IPS DF 4.7 (cell line): ENCODE results near the gene CPZ.
"Not testable (repeated sequence)": the region's sequence is repeated elsewhere in the genome, so short reads cannot be mapped to it uniquely, and the experiment has no call there.

Source experiments
- DNase-seq: peaks from one replicate; pipeline ENCODE4 v3.0.0-alpha.2; 2013; ENCODE audit warnings: low spot score; ENCODE audit errors: extremely low read depth

The CPZ gene

GRCh38 chr4:8608714-8609391 lies 16.3 kb downstream of the CPZ start:
- DNase-seq = no peak

DNA sequence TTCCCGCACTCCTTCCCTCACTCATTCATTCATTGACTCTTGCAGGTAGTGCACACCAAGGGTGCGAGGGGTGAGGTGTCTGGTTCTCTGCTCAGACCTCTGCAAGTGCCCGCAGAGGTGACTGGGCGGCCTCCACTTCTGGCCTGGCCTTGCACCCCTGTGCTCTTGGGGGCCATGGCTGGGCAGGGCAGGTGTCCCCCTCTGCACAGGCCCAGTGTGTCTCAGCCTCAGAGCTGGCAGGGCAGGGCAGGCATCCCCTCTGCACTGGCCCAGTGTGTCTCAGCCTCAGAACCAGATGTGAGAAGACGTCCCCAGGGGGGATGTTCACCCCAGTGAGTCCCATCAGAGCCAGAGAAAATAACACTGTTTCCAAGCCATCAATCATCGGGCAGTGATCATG lies 16.8 kb downstream of the CPZ start:
- no peak for DNase-seq

- DNase-seq = no peak
Measured at GRCh38 chr4:8609824-8610350, 17.3 kb downstream of the CPZ start.

DNA sequence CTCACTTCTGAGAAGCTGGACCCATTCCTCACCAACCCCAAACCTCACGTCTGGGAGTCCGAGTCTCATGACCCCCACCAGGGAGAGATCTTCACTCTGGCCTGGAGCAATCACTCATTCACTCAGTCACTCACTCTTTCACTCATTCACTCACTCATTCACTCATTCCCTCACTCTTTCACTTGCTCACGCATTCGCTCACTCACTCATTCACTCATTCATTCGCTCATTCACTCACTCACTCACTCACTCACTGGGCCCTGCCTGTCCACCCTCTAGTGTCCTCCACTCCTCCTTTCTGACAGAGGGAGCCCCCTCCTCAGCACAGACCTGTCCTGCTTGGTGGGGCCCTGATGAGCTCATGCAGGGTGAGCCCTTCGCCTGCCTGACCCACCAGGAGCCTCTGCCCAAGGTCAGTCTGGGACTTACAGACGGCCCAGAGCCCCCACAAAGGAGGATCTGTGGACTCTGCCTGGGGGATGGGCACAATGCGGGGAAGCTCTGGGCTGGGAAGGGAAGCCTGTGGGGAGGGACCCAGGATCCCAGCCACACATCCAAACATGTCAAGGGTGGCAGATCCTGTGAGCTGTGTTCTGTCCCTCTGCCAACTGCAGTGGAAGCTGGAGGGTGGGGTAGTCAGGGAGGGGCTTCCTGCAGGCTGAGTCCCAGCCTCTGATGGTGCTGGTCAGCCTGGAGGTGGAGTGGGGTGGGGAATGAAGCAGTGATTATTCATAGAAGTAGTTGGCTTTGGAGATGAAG lies 18.5 kb downstream of the CPZ start:
- DNase-seq = no peak

- no peak for DNase-seq
Measured at GRCh38 chr4:8612646-8613045, 20.1 kb downstream of the CPZ start.

DNA sequence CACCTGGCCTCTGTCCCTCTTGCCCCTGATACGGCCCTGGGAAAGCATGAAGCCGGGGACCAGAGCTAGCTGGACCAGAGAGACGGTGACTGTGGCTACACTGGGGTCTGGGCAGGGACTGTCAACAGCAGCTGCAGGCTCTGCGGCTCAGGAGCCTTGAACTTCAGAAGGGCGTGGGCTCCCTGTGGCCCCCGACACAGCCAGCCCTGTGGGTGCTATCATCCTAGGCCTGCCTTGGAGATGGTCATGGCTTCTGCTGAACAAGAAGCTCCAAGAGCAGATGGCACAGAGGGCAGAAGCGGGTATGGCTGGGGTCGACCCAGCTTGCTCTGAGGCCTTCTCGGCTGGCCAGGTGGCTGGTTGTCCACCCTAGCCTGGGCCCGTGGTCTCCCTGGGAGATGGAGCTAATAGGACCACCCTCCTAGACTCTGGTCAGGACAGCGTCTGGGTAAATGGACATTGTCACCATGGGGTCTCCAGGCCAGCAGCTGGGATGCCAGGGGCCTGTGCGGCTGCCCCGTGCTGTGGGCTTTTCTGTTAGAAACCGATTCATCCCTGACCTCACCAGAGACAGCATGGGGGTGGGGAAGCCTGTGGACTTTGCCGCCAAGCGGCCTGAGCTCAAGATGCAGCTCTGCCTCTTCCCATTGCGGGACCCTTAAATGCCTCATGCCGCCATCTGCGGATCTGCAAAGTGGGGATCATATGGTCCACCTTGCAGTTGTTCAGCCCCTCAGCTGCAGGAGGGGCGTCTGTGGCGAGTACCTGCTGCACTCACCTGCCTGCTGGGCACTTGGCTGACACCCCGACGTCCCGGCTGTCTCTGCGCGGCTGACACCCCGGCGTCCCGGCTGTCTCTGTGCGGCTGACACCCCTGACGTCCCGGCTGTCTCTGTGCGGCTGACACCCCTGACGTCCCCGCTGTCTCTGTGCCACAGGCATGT lies 21.1 kb downstream of the CPZ start:
- DNase-seq = no peak

DNA sequence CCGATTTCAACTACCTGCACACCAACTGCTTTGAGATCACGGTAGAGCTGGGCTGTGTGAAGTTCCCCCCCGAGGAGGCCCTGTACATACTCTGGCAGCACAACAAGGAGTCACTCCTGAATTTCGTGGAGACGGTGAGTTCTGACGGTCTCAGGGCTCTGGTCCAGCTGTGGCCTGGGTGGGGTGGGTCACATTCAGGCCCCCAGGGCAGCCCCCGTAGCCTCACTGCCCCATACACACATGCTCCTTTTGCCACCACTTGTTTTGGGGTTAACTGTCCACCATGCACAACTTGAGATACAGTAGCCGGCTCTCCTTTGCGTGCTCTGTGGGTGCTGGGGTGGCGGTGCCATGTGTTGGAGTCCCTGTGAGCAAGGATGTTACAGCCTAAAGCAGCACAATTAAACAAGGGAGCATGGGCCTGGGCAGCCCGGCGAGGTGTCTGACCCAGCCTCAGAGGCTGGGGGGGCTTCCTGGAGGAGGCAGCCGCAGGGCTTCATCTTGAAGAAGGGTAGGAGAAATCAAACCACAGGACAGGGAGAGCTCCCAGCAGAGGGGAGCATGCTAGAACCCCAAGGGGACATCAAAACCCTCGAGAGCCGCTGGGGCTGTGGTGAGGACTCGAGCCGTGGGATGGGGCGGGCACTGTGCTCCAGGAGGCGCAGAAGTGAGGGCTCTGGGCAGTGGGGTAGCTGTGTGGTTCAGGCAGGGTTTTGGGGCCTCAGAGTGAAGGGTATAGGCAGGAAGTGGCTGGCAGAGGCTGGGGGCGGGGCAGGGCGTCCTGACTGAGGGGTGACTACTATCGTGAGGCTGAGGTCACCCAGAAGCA lies 22.0 kb downstream of the CPZ start:
- DNase-seq = no peak

GRCh38 chr4:8615366-8615765 lies 22.8 kb downstream of the CPZ start:
- no peak for DNase-seq

- DNase-seq = no peak
Measured at GRCh38 chr4:8615921-8616787, 23.6 kb downstream of the CPZ start.

- DNase-seq = no peak
Measured at GRCh38 chr4:8616831-8617230, 24.3 kb downstream of the CPZ start.

DNA sequence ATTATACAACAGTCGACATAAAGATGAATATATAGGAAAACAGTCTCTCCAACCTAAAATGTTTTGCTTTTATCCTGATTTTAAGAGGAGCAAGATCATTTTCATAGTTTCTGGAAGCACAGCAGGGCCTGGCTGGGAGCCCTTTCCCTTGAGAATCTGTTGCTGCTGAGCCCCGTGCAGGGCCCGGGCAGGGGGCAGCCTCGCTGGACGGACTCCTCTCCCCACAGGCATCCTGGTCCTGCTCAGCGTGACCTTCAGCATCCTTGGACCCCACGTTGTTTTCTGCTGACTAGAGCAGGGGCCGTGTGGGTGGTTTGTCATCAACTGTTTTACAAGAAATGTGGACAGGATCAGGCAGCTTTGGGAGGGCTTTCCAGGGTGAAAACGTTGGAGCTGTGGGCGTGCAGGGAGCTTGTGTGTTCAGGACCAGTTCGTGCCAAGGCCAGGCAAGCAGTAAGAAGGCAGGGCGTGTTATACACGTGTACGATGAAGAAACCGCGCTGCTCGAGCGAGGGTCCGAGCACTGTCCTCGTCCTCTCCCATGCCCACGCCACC lies 25.0 kb downstream of the CPZ start:
- no peak for DNase-seq

DNA sequence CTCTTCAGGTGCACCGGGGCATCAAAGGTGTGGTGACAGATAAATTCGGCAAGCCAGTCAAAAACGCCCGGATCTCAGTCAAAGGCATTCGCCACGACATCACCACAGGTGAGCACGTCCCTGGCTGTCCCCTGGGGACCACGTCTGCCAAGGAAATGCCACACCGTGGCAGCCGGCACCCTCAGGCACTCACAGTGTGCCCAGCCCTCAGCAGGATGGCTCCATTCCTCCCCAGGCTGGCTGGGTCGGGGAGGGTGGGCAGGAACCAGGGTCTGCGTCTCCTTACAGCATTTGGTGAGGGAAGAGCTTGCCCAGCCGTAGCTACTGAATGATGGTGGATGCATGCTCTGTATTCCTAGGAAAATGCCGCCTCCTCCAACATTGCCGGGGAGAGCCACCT lies 25.9 kb downstream of the CPZ start:
- DNase-seq = no peak

- DNase-seq = no peak
Measured at GRCh38 chr4:8618961-8619720, 26.6 kb downstream of the CPZ start.

DNA sequence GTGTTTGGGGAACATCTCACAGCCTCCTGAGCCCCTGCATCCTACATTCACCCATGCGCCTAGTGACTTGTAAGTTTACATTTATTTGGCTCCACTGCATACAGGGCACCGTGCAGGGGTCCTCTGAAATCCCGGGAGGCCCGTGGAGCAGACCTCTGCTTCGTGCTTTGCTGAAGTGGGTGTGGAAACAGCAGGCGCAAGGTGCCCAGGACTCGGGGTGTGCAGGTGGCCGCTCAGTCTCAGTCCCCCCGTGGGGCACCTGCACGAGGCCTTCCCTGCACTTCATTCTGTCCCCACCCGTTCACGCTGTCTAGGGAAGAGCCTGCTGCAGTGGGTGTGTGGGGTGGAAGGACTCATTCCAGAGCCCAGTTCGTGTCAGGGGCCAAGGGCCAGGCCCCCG lies 28.6 kb downstream of the CPZ start:
- DNase-seq = not testable (repeated sequence)

- DNase-seq = not testable (repeated sequence)
Measured at GRCh38 chr4:8624601-8625272, 32.2 kb downstream of the CPZ start.

DNA sequence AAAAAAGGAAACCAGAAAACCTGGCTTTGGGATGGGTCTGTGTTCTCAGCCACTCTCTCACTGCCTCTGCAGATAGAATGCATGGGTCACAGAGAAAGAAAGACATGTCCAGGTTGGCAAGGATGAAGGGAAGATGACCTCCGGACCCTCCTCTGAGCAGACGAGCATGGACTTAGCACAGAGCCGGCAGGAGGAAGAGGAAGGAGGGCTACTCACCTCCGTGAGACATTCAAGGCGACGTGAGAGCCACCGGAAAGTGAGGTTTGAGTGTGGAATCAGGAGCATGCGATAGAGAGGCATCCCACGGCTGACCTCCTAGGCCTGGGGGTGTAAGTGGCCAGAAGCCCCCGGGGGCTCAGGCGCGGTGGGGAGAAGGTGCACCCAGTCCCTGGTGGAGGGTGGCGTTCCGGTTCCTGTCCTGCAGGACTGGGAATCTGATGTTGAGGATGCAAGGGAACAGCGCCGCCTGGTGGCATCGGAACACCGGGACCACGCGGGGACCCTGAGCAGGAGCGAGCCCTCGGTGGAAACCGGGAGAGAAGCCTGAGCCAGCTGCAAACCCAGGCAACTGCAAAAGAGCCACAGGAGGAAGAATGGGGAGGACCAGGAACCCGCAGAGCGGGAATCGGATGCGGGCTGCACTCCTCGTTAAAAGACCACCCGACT lies 37.8 kb downstream of the CPZ start:
- DNase-seq = not testable (repeated sequence)

DNA sequence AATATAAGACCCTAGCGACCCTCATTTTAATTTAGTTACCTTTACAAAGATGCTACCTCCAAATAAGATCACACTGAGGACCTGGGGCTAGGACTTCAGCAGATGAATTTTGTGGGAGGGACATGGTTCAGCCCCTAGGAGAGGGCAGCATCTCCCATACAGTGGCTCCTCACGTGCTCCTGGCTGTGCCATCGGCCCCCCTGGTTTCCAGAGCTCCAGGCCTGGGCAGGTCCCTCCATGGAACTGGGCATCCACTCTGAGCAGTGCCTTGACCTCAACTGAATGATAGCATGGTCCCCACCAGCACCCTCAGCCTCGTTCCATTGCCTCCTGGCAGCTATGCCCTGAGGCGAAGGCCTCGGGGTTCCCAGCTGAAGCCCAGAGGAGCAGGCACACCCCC lies 39.3 kb downstream of the CPZ start:
- DNase-seq = not testable (repeated sequence)

DNA sequence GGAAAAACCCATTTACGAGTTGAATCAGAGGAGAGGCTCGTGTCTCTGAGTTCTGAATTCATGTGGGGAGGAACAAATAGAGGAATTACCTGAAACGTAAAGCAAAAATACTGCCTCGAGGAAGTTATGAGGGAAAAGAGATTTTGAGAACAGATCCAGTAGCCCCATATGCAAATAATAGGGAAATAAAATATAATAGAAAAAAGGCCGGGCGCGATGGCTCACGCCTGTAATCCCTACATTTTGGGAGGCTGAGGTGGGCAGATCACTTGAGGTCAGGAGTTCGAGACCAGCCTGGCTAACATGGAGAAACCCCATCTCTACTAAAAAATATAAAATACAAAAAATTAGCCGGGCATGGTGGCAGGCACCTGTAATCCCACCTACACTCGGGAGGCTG lies 42.2 kb downstream of the CPZ start:
- DNase-seq = not testable (repeated sequence)
